Amygdala (tissue), 56 donors: ENCODE data around the gene PDZD4.

Experiments used
- DNase-seq, 56 donors: peaks; one replicate each; lab custom pipeline; 2025; lab: John Stamatoyannopoulos, UW

PDZD4 gene

DNA sequence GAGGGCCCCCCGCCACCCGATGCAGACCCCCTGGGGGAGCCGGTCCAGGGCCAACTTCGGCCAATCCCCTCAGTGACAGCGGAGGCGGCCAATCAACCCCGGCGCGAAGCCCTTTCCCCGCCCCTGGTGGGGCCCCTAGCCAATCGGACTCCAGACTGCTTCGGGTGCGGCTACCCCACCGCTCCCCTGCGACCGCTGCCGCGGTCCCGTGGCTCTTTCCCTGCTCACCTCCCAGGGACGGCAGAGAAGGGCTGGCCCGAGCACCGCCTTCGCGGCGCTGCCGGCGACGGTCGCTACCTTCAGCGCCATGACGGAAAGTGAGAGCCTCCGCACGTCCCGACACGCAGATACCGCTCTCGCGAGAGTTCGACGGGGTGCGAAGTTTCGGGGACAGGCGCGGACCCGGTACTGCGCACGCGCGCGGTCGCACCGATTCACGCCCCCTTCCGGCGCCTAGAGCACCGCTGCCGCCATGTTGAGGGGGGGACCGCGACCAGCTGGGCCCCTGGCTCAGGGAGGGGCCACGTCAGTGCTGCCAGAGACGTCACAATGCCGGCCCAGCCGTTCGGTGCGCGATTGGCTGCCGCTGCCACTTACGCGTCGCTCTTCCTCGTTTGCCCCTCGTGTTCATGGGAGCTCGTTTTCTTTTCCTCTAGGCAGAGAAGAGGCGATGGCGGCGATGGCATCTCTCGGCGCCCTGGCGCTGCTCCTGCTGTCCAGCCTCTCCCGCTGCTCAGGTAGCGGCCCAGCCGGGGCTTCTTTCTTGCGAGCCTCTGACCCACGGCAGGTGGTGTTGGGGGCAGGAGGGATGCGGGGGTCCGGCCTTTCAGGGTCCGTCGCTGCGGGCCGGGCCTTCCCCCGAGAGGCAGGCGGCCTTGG is 36.1 kb downstream of the PDZD4 start, which contains the start of the genes IDH3G and SSR4:
Gene IDH3G, minus strand, starts transcription at position 358 of the 879 bp plus-strand sequence. Its CDS starts 49 bp downstream, at position 309.
Gene SSR4, plus strand, starts transcription at position 651 of the 879 bp plus-strand sequence. Its CDS starts 20 bp downstream, at position 671.
- DNase-seq: peak; percentile 15 to 94 (median 84)

DNA sequence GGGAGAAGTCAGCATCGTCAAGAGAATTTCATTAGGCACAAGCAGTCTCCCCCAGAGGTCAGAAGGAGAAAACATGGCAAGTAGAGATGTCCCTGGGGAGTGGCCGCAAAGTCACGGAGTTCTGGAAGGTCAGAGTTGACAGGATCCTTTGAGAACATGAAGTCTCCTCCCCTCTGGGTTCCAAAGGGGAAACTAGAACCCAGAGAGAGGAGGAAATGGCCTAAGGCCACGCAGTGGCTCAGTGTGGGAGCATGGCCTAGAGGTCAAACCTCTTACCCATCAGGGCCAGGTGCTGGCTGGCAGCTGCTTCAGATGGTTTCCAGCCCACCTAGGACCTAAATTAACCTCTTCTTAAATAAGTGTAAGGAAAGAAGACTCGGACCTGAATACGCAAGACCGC is 37.1 kb downstream of the PDZD4 start:
- DNase-seq: no peak

DNA sequence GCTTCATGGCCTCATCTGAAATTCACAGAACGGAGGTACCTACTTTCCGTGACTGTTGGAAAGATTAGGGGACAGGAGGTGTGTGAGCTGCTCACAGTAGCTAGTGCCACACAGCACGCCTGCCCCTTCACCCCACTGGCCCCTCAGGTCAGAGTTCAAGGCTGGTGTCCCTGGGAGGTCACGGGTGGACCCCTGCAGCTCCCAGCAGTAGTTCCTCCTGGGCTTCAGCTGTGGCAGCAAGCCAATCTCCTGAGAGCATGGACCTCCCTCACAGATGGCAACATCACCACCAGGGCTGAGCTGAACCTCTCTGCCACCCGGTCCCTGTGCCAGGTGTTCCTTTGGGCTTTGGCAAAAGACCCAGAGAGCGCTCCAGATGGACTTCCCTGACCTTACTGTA is 38.0 kb downstream of the PDZD4 start:
- no peak for DNase-seq

DNA sequence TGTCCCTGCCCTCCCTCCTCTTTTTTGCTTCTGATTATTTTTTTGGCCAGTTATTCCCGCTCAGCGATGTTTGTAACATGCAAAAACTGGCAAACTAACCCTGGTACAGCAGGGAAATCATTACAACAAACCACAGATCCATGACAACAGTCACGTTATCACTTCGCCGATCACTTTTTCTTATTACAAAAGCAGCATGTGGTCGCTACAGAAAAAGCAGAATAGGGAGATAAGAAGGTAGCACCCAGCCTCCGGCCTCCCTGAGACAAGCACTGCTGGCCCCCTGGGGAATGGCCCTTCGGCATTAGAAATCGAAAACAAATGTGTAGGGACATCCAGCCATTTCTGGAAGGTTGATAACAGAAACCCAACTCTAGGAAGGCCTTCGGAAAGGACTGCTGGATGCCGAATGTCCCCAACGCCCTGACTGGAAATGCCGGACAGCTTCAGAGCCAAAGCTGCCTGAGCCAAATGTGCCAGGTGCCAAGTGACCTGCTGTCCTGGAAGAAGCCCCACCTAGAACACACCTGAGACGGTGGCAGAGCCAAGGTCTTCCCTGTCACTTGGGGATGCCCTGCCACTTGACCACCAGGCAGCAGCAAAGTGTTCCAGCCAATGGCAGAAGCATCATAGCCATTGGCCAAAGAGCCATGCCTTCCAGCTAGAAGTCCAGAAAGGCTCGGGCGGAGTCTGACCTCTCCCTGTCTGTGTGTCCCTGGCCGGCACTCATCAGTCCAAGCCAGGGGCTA is 39.1 kb downstream of the PDZD4 start:
- no peak for DNase-seq

DNA sequence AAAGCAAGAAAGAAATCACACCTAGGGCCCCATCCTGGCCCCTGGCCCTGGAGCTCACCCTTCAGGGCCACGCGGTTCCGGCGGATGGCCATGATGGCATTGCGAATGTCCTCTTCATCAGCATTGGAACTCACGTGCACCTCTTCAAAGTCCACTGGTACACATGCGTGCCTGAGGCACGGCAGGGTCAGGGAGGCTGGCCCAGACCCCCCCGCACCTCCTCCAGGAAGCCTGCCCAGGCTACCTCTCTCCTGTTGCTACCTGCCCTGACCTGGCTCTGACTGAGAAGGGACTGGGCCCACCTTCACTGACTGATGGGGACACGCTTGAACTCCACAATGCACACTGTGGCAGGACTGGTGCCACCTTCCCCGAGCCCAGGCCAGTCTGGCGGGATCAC is 40.7 kb downstream of the PDZD4 start:
- DNase-seq: no peak

DNA sequence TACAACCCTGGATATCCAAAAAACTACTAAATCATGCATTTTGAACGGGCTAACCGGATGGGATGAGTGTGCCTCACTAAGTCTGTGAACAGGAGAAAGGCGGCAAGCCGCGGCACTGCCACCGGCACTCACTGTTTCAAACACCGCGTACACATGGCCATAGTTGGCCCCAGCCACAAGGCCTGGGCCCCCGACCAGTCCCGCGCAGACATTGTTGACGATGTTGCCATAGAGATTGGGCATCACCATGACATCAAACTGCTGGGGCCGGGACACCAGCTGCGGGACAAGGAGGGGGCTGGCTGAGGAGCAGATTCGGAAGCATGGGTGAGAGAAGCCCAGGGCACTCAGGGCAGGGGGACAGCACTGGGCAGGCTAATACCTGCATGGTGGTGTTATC is 43.7 kb downstream of the PDZD4 start:
- peak in 1 of 56 donors; percentile 6 for DNase-seq

DNA sequence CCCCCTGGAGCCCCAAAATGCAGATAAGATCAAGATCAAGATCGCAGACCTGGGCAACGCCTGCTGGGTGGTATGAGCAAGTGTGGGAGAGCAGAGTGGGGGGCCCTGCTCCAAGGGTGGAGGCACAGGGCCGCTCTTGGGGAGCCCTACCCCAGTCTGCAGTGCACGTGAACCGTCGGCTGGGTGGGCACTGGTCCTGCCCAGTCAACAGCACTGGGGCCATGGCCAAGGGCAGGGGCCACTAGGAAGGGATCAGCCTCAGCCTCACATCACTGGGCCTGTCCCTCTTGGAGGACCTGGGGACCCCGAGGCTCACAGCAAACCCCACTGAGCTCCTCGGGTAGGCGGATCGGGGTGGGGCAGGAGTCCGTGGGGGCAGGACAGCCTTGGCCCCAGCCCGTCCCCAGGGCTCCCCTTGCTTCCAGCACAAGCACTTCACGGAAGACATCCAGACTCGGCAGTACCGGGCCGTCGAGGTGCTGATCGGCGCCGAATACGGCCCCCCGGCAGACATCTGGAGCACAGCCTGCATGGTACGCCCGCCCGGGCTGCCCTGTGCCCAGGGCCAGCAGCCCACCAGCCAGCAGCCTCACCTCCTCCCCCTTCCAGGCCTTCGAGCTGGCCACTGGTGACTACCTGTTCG is 45.9 kb downstream of the PDZD4 start:
- no peak for DNase-seq

DNA sequence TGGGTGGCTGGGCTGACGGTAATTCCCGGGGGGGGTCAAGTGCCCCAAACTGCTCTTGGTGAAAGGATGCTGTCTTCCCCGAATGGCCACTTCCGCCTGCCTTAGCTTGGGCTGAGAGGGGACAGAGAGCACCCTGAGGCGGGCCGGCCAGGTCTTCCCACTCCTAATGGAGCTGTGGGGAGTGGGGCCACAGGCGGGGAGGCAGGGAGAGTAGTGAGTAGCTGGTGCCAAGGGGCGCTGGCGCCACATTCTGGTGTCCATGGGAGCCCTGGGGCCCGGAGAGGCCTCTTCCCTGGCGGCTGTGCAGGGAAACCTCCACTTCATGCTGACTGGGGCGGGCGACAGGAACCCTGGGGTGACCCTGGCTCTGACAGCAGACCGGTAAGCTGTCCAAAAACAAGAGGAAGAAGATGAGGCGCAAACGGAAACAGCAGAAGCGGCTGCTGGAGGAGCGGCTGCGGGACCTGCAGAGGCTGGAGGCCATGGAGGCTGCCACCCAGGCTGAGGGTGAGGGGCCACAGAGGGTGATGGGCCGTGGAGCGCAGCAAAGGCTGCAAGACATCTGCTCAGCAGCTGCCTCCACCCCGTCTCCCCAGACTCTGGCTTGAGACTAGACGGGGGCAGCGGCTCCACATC is 46.8 kb downstream of the PDZD4 start:
- no peak for DNase-seq

DNA sequence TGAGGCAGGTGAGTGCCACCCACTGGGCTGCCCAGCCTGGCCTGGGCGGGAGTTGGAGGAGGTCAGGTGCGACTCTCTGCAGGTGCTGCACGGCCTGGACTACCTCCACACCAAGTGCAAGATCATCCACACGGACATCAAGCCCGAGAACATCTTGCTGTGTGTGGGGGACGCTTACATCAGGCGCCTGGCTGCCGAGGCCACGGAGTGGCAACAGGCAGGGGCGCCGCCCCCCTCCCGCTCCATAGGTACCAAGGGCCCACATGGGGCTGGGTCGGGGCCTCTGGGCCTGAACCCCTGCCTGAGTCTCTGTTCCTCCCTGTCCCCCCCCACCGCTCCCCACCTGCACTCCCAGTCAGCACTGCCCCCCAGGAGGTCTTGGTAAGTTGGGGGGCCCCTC is 47.5 kb downstream of the PDZD4 start:
- DNase-seq: no peak

DNA sequence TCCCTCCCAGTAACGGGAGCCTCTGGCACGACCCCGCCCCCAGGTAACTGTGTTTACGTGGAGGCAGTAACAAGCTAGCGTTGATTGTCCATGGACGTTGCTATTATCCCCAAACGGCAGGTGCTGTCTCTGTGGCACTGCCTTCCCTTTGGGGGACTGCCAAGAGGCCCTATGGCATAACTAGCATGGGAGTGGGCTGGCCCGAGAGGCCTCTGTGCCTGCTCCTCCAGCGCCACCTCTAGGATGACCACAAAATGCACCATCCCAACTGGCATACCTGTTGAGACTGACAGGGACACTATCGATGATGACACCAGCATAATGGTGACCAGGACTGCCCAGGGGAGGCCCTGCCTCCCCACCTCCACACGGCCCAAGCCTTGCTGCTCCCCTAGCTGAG is 48.0 kb downstream of the PDZD4 start:
- peak in 15 of 56 donors; percentile 2 to 38 (median 20) for DNase-seq

DNA sequence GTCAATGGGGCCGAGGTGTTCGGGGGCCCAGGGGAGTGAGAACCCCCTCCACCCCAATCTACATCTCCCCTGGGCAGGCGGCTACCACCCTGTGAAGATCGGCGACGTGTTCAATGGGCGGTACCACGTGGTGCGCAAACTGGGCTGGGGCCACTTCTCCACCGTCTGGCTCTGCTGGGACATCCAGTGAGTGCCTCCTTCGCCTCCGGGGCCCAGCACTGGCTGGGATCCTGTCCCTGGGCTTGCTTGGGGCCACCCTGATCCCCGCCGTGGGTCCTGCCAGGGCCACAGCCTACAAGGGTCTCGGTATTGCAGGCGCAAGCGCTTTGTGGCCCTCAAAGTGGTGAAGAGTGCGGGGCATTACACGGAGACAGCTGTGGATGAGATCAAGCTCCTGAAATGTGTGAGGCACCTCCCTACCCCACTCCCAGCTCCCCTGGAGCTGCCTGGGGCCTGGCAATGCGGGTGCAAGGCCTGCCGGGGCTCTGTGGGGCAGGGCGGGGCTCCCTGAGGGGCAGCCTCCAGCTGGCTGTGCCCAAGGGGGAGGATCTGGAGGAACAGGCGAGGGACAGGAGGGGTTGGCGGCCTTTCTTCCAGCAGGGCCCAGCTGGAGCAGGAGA is 48.8 kb downstream of the PDZD4 start:
- peak in 3 of 56 donors; percentile 6 to 21 (median 16) for DNase-seq

DNA sequence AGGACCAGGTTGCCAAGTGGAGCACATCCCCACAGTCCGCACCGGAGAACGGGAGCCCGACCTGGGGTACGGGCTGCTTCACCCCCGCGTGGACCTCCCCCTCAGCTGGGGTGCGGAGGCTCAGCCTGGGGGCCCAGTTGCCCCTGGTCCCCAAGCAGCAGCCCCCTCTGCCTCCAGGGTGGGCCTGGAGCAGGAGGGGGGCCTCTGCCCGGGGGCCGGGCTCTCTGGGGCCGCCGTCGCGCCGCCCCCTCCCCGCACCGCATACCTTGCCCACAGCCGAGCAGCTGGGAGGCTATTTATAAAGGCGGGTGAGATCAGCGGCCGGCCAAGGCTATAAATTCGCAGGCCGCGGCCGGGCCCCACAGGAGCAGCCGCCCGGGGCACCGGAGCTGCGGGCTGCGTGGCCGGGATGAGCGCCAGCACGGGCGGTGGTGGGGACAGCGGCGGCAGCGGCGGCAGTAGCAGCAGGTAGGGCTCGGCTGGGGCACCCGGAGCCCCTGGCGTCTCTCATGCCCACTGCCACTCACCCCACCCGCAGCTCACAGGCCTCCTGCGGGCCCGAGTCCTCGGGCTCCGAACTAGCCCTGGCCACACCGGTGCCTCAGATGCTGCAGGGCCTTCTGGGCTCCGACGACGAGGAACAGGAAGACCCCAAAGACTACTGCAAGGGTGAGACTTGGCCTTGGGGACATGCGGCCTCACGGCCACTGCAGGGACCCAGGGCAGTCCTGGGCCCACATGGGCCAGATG is 49.5 kb downstream of the PDZD4 start, which contains the start of gene SRPK3:
Gene SRPK3, plus strand, starts transcription at position 364 of the 750 bp plus-strand sequence. Its CDS starts 46 bp downstream, at position 410.
- DNase-seq: no peak

DNA sequence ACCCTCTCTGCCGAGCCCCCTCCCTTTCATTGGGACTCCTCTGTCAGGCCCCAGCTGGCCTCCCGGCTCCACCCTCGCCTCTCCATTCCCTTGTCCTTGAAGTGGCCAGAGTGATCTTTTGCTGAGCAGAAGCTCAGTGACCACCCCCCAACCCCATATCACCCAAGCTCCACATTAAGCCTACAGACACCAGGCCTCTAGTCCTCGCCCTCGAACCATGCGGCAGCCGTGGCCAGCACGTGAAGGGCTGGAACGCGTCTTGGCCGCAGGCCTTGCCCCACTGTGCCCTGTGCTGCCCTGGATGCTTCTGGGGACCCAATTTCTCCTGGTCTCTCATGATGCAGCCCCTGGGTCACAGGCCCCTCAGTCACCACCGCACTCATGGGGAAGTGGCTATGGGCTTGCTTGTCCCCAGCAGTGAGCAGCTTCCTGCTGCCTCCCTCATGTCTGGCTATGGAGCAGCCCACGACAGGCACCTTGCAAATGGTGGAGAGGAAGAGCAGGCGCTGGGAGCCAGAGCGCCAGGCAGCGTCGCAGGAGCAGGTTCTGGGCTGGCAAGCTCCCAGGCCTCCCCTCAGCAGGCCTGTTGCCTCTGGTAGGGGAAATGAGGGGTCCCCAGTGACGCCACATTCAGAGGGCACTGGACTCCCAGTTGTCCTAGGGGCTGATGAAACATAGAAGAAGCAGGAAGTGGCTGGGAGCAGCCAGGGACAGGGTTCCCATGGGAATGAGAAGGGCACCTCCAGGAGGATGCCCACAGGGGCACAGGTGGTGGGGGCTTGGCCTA is 50.3 kb downstream of the PDZD4 start:
- DNase-seq: no peak

DNA sequence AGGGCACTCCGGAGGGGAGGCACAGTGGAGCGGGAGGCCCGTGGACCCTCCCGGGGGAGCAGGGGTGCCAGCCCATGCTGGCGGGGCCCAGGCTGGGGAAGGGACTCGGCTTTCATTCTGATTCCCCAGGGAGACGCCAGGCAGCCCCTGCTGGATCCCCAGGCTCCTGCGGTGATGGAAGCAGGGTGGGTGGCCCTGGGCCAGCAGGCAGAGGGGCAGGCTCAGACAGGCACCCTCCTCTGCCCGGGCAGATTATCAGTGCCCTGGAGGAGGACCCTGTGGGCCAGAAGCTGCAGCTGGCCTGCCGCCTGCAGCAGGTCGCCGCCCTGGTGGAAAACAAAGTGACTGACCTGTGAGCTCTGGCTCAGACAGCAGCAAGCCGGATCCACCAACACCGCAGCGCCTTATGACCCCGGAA is 51.7 kb downstream of the PDZD4 start:
- DNase-seq: no peak

DNA sequence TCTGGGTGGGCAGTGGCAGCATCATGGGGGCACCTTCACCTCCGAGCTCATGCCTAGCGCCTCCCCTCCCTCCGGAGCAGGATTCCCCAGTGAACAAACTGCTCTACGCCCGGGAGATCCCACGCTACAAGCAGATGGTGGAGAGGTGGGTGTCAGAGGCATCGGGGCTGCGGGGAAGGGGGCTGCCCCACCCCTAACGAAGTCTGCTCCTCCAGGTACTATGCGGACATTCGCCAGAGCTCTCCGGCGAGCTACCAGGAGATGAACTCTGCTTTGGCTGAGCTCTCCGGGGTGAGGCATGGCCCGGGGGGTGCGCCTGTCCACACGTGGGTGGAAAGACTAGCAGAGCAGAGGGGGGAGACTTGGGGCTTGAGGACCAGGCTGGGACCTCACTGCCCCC is 52.2 kb downstream of the PDZD4 start:
- DNase-seq: no peak

DNA sequence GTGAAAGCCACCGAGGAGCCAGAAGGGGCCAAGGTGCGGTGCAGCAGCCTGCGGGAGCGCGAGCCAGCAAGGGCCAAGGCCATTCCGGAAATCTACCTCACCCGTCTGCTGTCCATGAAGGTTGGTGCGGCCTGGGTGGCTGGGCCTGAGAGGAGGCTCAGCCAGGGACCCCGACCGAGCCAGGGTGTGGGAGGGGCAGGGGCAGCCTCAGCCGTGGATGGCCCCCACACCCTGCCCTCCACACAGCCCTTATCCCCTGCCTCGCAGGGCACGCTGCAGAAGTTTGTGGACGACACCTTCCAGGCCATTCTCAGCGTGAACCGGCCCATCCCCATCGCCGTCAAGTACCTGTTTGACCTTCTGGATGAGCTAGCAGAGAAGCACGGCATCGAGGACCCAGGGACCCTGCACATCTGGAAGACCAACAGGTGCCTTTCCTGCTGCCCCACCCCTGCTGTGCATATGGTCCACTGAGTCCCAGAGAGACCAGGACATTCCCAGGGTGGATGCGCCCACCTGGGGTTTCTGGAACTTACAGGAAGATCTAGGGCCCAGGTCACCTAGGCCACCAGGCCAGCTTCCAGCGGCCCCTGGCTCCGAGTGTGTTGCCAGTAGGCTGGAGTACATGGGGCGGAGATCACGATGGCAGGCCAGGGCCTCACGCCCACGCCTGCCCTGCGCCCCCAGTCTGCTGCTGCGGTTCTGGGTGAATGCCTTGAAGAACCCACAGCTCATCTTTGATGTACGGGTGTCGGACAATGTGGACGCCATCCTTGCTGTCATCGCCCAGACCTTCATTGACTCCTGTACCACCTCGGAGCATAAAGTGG is 52.9 kb downstream of the PDZD4 start:
- no peak for DNase-seq

DNA sequence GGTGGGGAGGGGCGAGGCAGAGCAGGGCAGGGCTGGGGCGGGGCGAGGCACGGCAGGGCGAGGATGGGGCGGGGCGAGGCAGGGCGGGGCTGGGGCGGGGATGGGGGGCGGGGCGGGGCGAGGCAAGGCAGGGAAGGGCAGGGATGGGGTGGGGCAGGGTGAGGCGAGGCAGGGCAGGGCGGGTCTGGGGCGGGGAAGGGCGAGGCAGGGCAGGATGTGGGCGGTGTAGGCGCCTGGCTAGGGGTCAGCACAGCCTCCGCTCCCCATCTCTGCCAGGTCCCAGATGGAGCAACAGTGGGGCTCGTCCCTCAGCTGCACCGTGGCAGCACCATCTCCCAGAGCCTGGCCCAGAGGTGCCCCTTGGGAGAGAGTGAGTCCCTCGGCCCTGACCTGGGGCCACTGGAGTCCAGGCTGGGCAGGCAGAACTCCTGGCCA is 53.7 kb downstream of the PDZD4 start:
- no peak for DNase-seq
